Immature natural killer cell (primary cell): ENCODE data around the gene TAAR8. TPM values are rescaled to one million over a fixed set of nuclear protein-coding genes. Genes with fewer than 3 reads are reported as not detected.

Experiments used
- DNase-seq, 3 donors: peaks; one replicate each; pipeline ENCODE4 v3.0.0; 2022; ENCODE audit warnings: mixed read lengths in 1 of 3
- H3K27ac Mint-ChIP-seq, 6 donors: one replicate each; pipeline ENCODE4 v1.8.0; 2020; ENCODE audit warnings: mixed read lengths in 6 of 6, mild to moderate bottlenecking in 5 of 6, inconsistent platforms in 4 of 6, moderate library complexity in 3 of 6
- H3K27me3 Mint-ChIP-seq, 3 donors: one replicate each; pipeline ENCODE4 v1.8.0; 2020 to 2021; ENCODE audit warnings: low read depth in 3 of 3, mild to moderate bottlenecking in 3 of 3, mixed read lengths in 3 of 3, moderate library complexity in 3 of 3, inconsistent platforms in 1 of 3
- H3K36me3 Mint-ChIP-seq, 3 donors: one replicate each; pipeline ENCODE4 v1.8.0; 2020; ENCODE audit warnings: mixed read lengths in 3 of 3, inconsistent platforms in 2 of 3, mild to moderate bottlenecking in 2 of 3
- H3K4me1 Mint-ChIP-seq, 2 donors: one replicate each; pipeline ENCODE4 v1.8.0; 2020; ENCODE audit warnings: inconsistent platforms in 2 of 2, mild to moderate bottlenecking in 2 of 2, mixed read lengths in 2 of 2, moderate library complexity in 1 of 2
- H3K4me3 Mint-ChIP-seq, 5 donors: one replicate each; pipeline ENCODE4 v1.8.0; 2020; ENCODE audit warnings: mild to moderate bottlenecking in 5 of 5, mixed read lengths in 5 of 5, inconsistent platforms in 3 of 5, moderate library complexity in 3 of 5
- H3K9me3 Mint-ChIP-seq, 6 donors: one replicate each; pipeline ENCODE4 v1.8.0; 2020; ENCODE audit warnings: mild to moderate bottlenecking in 6 of 6, mixed read lengths in 6 of 6, inconsistent platforms in 4 of 6, moderate library complexity in 3 of 6
- polyA plus RNA-seq, 3 donors: library from polyadenylated mRNA; unstranded; fragments of 300-500 nt; fragmentation: Illumina TruSeq; gene quantifications; one replicate each; pipeline ENCODE4 v1.2.3, GENCODE V29; 2021

TAAR8 gene
- not detected for polyA plus RNA-seq

GRCh38 chr6:132552372-132552771, at the start of gene TAAR8:
Gene TAAR8, plus strand, starts transcription at chr6:132552672. Its CDS starts 21 bp downstream, at chr6:132552693.
- DNase-seq = no peak
- H3K27me3 Mint-ChIP-seq = peaks cover 0 to 6% (median 3%) of the 10 kb centered on the region in 3 donors
- H3K27ac Mint-ChIP-seq = no peak within 1 kb of the TSS
- no peaks in the 10 kb centered on the region for H3K9me3 Mint-ChIP-seq
- no peaks in the 10 kb centered on the region for H3K36me3 Mint-ChIP-seq
- H3K4me1 Mint-ChIP-seq = no peaks in the 10 kb centered on the region
- no peak within 1 kb of the TSS for H3K4me3 Mint-ChIP-seq

- Mint-ChIP-seq H3K36me3 (peaks cover 14 to 26% (median 19%) of the 10 kb centered on the region in 3 donors), H3K27ac (peak overlapping the region in 1 of 6 donors; percentile 32), H3K27me3 (no peaks in the 10 kb centered on the region), H3K4me3 (no peak overlapping the region), H3K9me3 (no peaks in the 10 kb centered on the region), H3K4me1 (peaks cover 54 to 83% of the 10 kb centered on the region in 2 donors)
- no peak for DNase-seq
These were observed 47.7 kb upstream of the TAAR8 start for GRCh38 chr6:132504757-132505156.

GRCh38 chr6:132505158-132505557, 47.3 kb upstream of the TAAR8 start:
- Mint-ChIP-seq H3K4me3 (no peak overlapping the region), H3K27ac (no peak overlapping the region), H3K27me3 (no peaks in the 10 kb centered on the region), H3K9me3 (no peaks in the 10 kb centered on the region), H3K4me1 (peaks cover 50 to 83% of the 10 kb centered on the region in 2 donors), H3K36me3 (peaks cover 12 to 22% (median 19%) of the 10 kb centered on the region in 3 donors)
- DNase-seq = no peak

GRCh38 chr6:132506461-132506860, 46.0 kb upstream of the TAAR8 start:
- H3K27me3 Mint-ChIP-seq = no peaks in the 10 kb centered on the region
- no peaks in the 10 kb centered on the region for H3K9me3 Mint-ChIP-seq
- peak overlapping the region in 1 of 6 donors; percentile 2 for H3K27ac Mint-ChIP-seq
- peaks cover 4 to 16% (median 15%) of the 10 kb centered on the region in 3 donors for H3K36me3 Mint-ChIP-seq
- no peak overlapping the region for H3K4me3 Mint-ChIP-seq
- DNase-seq = no peak
- peaks cover 54 to 86% of the 10 kb centered on the region in 2 donors for H3K4me1 Mint-ChIP-seq

- Mint-ChIP-seq H3K4me1 (peaks cover 61 to 90% of the 10 kb centered on the region in 2 donors), H3K9me3 (no peaks in the 10 kb centered on the region), H3K4me3 (no peak overlapping the region), H3K27ac (peak overlapping the region in 1 of 6 donors; percentile 2), H3K36me3 (peaks cover 0 to 11% (median 9%) of the 10 kb centered on the region in 3 donors), H3K27me3 (no peaks in the 10 kb centered on the region)
- no peak for DNase-seq
These were observed 45.3 kb upstream of the TAAR8 start for GRCh38 chr6:132506869-132507808.

GRCh38 chr6:132511210-132511830, 41.2 kb upstream of the TAAR8 start:
- Mint-ChIP-seq H3K27ac (peak overlapping the region; percentile 3 to 78 (median 56)), H3K4me1 (peaks cover 52 to 72% of the 10 kb centered on the region in 2 donors), H3K9me3 (no peaks in the 10 kb centered on the region), H3K27me3 (peaks cover 0 to 9% (median 6%) of the 10 kb centered on the region in 3 donors), H3K36me3 (peaks cover 0 to 5% (median 0%) of the 10 kb centered on the region in 3 donors), H3K4me3 (peak overlapping the region; percentile 91 to 99 (median 92))
- DNase-seq = no peak

GRCh38 chr6:132511831-132512220, 40.6 kb upstream of the TAAR8 start:
- H3K4me1 Mint-ChIP-seq = peaks cover 47 to 67% of the 10 kb centered on the region in 2 donors
- no peak for DNase-seq
- peak overlapping the region in 3 of 6 donors; percentile 21 to 78 (median 73) for H3K27ac Mint-ChIP-seq
- no peaks in the 10 kb centered on the region for H3K9me3 Mint-ChIP-seq
- H3K4me3 Mint-ChIP-seq = peak overlapping the region; percentile 91 to 99 (median 92)
- H3K27me3 Mint-ChIP-seq = peaks cover 0 to 9% (median 6%) of the 10 kb centered on the region in 3 donors
- H3K36me3 Mint-ChIP-seq = peaks cover 0 to 5% (median 0%) of the 10 kb centered on the region in 3 donors

- Mint-ChIP-seq H3K4me3 (peak overlapping the region; percentile 91 to 99 (median 92)), H3K27me3 (peaks cover 0 to 9% (median 6%) of the 10 kb centered on the region in 3 donors), H3K36me3 (peaks cover 0 to 5% (median 0%) of the 10 kb centered on the region in 3 donors), H3K9me3 (no peaks in the 10 kb centered on the region), H3K27ac (peak overlapping the region in 5 of 6 donors; percentile 21 to 88 (median 77)), H3K4me1 (peaks cover 45 to 62% of the 10 kb centered on the region in 2 donors)
- DNase-seq = no peak
These were observed 40.2 kb upstream of the TAAR8 start for GRCh38 chr6:132512342-132512637.

- DNase-seq = peak; percentile 88 to 89 (median 88)
- H3K27me3 Mint-ChIP-seq = peaks cover 0 to 9% (median 6%) of the 10 kb centered on the region in 3 donors
- H3K9me3 Mint-ChIP-seq = no peaks in the 10 kb centered on the region
- peak within 1 kb of the TSS; percentile 94 to 99 (median 98) for H3K4me3 Mint-ChIP-seq
- H3K4me1 Mint-ChIP-seq = peaks cover 39 to 55% of the 10 kb centered on the region in 2 donors
- H3K36me3 Mint-ChIP-seq = peaks cover 0 to 5% (median 0%) of the 10 kb centered on the region in 3 donors
- peak within 1 kb of the TSS; percentile 21 to 97 (median 88) for H3K27ac Mint-ChIP-seq
These were observed 39.5 kb upstream of the TAAR8 start, which contains the start of gene STX7 for GRCh38 chr6:132512638-132513632. Gene STX7, minus strand, starts transcription at chr6:132513116. Its CDS starts 9,586 bp downstream, at chr6:132503530.

GRCh38 chr6:132513831-132514545, 38.5 kb upstream of the TAAR8 start:
- Mint-ChIP-seq H3K4me1 (peaks cover 29 to 45% of the 10 kb centered on the region in 2 donors), H3K27me3 (peaks cover 0 to 9% (median 6%) of the 10 kb centered on the region in 3 donors), H3K9me3 (no peaks in the 10 kb centered on the region), H3K36me3 (no peaks in the 10 kb centered on the region), H3K27ac (peak overlapping the region in 1 of 6 donors; percentile 42), H3K4me3 (peak overlapping the region; percentile 94 to 99 (median 98))
- no peak for DNase-seq

GRCh38 chr6:132515386-132515785, 37.1 kb upstream of the TAAR8 start:
- Mint-ChIP-seq H3K27ac (no peak overlapping the region), H3K36me3 (no peaks in the 10 kb centered on the region), H3K27me3 (peaks cover 6 to 9% (median 7%) of the 10 kb centered on the region in 3 donors), H3K4me3 (no peak overlapping the region), H3K9me3 (no peaks in the 10 kb centered on the region), H3K4me1 (peaks cover 29 to 31% of the 10 kb centered on the region in 2 donors)
- DNase-seq = no peak

- DNase-seq = no peak
- Mint-ChIP-seq H3K36me3 (no peaks in the 10 kb centered on the region), H3K27me3 (peaks cover 0 to 14% (median 4%) of the 10 kb centered on the region in 3 donors), H3K9me3 (no peaks in the 10 kb centered on the region), H3K4me3 (no peak overlapping the region), H3K4me1 (no peaks in the 10 kb centered on the region), H3K27ac (no peak overlapping the region)
These were observed 31.5 kb upstream of the TAAR8 start for GRCh38 chr6:132520953-132521352.
